ENCODE results near the gene MAP2K5.

Gene MAP2K5

DNA sequence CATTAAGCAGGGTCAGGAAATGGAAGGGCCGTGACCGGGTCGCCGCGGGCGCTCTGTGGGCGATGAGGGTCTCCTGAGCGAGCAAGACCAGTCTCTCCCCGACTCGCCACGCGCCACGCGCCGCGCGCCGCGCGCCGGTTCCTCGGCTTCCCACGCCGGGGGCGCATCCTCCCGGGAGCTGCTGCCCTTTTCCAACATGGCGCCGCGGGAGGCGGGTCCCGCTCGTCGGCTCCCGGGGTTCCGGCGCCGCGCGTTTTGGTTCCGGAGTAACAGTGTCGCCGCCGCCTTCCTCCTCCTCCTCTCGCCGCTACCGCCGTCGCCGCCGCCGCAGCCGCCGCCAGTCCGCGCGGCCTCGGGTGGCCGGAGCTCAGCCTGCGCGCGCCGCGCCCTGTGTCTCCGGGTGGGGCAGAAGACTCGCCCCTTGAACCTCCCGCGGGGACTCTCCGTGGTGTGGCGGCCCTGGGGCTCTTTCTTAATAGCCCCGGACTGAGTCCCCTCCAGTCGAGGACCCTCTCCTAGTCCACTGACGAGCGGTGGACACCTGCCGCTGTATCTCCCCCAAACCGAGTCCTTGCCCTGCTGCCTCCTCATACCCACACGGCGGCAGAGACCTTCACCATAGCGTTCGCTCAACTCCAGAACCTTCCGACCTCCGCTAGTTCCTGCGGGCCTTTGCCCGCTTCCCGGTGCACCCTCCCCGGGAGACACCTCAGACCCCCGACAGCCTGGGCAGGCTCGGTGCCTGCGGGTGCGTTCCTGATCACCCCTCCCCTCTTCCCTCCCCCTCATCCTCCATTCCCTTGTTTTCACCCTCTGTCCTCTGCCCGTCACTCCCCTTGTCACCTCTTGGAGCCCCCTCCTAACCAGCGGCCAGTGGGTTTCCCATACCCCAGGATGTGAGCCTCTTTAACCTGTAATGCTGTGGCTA lies at the start of gene MAP2K5:
Gene MAP2K5 (plus strand): TSS at position 284 of the 928 bp plus-strand sequence. CDS start 633 bp downstream, at position 917.
- H3K4me2 ChIP-seq (ENCODE audit: low read depth, low read length), result peak within 1 kb of the TSS; percentile 95
- no peaks in the 10 kb centered on the region for H4K20me1 ChIP-seq (ENCODE audit: insufficient read depth, low read length)
- no peaks in the 10 kb centered on the region for H3K36me3 ChIP-seq (replicated peaks; ENCODE audit: insufficient read depth, low read length)
- no peaks in the 10 kb centered on the region for H3K9me3 ChIP-seq (replicated peaks; ENCODE audit: insufficient read depth, low read length)
- peak within 1 kb of the TSS; percentile 76 for H3K9ac ChIP-seq (ENCODE audit: low read length)
- H2AFZ ChIP-seq (ENCODE audit: low read length), result peak within 1 kb of the TSS; percentile 94
- peak; percentile 81 for DNase-seq
- no peaks in the 10 kb centered on the region for H3K27me3 ChIP-seq (replicated peaks; ENCODE audit: insufficient read depth, low read length)
- H3K27ac ChIP-seq (ENCODE audit: low read length), result peak within 1 kb of the TSS; percentile 72; the same call in 1 of the 2 replicates
- H3K9me2 ChIP-seq (replicated peaks; ENCODE audit: insufficient read depth, low read length), result no peaks in the 10 kb centered on the region
- peaks cover 14% of the 10 kb centered on the region; the same call in 1 of the 2 replicates for H3K79me2 ChIP-seq (ENCODE audit: low read length)
- H3K4me1 ChIP-seq (ENCODE audit: low read length), result peaks cover 24% of the 10 kb centered on the region
- TF ChIP-seq EZH2 (optimal IDR thresholded peaks at IDR 0.05; ENCODE audit: low read depth, low read length) (no peak), CTCF (IDR thresholded peaks at IDR 0.05; ENCODE audit: low read length) (no peak), EZH2phosphoT487 (IDR thresholded peaks at IDR 0.05; ENCODE audit: low read length) (no peak)
- peak within 1 kb of the TSS; percentile 98 for H3K4me3 ChIP-seq (ENCODE audit: low read length)
- H3F3A ChIP-seq (ENCODE audit: insufficient read depth, low read length), result peaks cover 24% of the 10 kb centered on the region

GRCh38 chr15:67495585-67495984 lies 46.9 kb upstream of the MAP2K5 start:
- Histone ChIP-seq H4K20me1 (ENCODE audit: insufficient read depth, low read length) (no peaks in the 10 kb centered on the region), H3K27ac (ENCODE audit: low read length) (no peak overlapping the region), H2AFZ (ENCODE audit: low read length) (no peak overlapping the region), H3K9ac (ENCODE audit: low read length) (no peak overlapping the region), H3K4me1 (ENCODE audit: low read length) (no peaks in the 10 kb centered on the region), H3K36me3 (replicated peaks; ENCODE audit: insufficient read depth, low read length) (no peaks in the 10 kb centered on the region), H3K9me2 (replicated peaks; ENCODE audit: insufficient read depth, low read length) (no peaks in the 10 kb centered on the region), H3F3A (ENCODE audit: insufficient read depth, low read length) (no peaks in the 10 kb centered on the region), H3K79me2 (ENCODE audit: low read length) (no peaks in the 10 kb centered on the region), H3K4me2 (ENCODE audit: low read depth, low read length) (no peak overlapping the region), H3K9me3 (replicated peaks; ENCODE audit: insufficient read depth, low read length) (no peaks in the 10 kb centered on the region), H3K27me3 (replicated peaks; ENCODE audit: insufficient read depth, low read length) (no peaks in the 10 kb centered on the region), H3K4me3 (ENCODE audit: low read length) (no peak overlapping the region)
- no peak for DNase-seq
- TF ChIP-seq EZH2phosphoT487 (IDR thresholded peaks at IDR 0.05; ENCODE audit: low read length) (no peak), EZH2 (optimal IDR thresholded peaks at IDR 0.05; ENCODE audit: low read depth, low read length) (no peak), CTCF (IDR thresholded peaks at IDR 0.05; ENCODE audit: low read length) (no peak)

- H3K4me2 ChIP-seq (ENCODE audit: low read depth, low read length), result no peak overlapping the region
- no peaks in the 10 kb centered on the region for H3K79me2 ChIP-seq (ENCODE audit: low read length)
- TF ChIP-seq EZH2phosphoT487 (IDR thresholded peaks at IDR 0.05; ENCODE audit: low read length) (no peak), CTCF (IDR thresholded peaks at IDR 0.05; ENCODE audit: low read length) (peak; percentile 16)
- no peak overlapping the region for H3K4me3 ChIP-seq (ENCODE audit: low read length)
- H4K20me1 ChIP-seq (ENCODE audit: insufficient read depth, low read length), result no peaks in the 10 kb centered on the region
- H2AFZ ChIP-seq (ENCODE audit: low read length), result no peak overlapping the region
- no peaks in the 10 kb centered on the region for H3K36me3 ChIP-seq (replicated peaks; ENCODE audit: insufficient read depth, low read length)
- no peaks in the 10 kb centered on the region; the same call in 1 of the 2 replicates for H3F3A ChIP-seq (ENCODE audit: insufficient read depth, low read length)
- no peak overlapping the region for H3K27ac ChIP-seq (ENCODE audit: low read length)
- no peak for DNase-seq
- no peak overlapping the region for H3K9ac ChIP-seq (ENCODE audit: low read length)
- peaks cover 21% of the 10 kb centered on the region for H3K4me1 ChIP-seq (ENCODE audit: low read length)
- no peaks in the 10 kb centered on the region for H3K9me2 ChIP-seq (replicated peaks; ENCODE audit: insufficient read depth, low read length)
- no peaks in the 10 kb centered on the region for H3K27me3 ChIP-seq (replicated peaks; ENCODE audit: insufficient read depth, low read length)
- no peaks in the 10 kb centered on the region for H3K9me3 ChIP-seq (replicated peaks; ENCODE audit: insufficient read depth, low read length)
These were observed 41.2 kb upstream of the MAP2K5 start for GRCh38 chr15:67501177-67501835.

Measured in MM.1S (cell line).